Right cardiac atrium (tissue), 5 donors: Measurements from ENCODE around the gene TSHZ1. TPM values are rescaled to one million over a fixed set of nuclear protein-coding genes. Genes with fewer than 3 reads are reported as not detected.

Experiments used
- ATAC-seq, 2 donors: fragments of 200-7000 bp; cut with Tn5 transposase; one replicate each; pipeline versions ENCODE4 v1.8.0 to v1.9.1; 2020; ENCODE audit warnings: moderate library complexity in 2 of 2, mild to moderate bottlenecking in 1 of 2
- DNase-seq, 3 donors: peaks; one replicate each; pipeline ENCODE4 v3.0.0-alpha.2; 2020
- H3K27ac ChIP-seq: one replicate; pipeline ENCODE4 v1.5.1; 2013; ENCODE audit warnings: mild to moderate bottlenecking, low read length, control low read depth, moderate library complexity
- H3K27me3 ChIP-seq: one replicate; pipeline ENCODE4 v1.6.1; 2013; ENCODE audit not compliant: control insufficient read depth, insufficient read depth
- H3K4me1 ChIP-seq: one replicate; pipeline ENCODE4 v1.6.1; 2013; ENCODE audit warnings: low read length; ENCODE audit not compliant: control insufficient read depth, insufficient read depth
- H3K4me3 ChIP-seq: one replicate; pipeline ENCODE4 v1.5.1; 2013; ENCODE audit warnings: low read length, control low read depth
- H3K9me3 ChIP-seq: one replicate; pipeline ENCODE4 v1.6.1; 2013; ENCODE audit warnings: low read length; ENCODE audit not compliant: control insufficient read depth
- WGBS: extraction: QIAGEN DNeasy Blood & Tissue Kit; methylation state at CpG from one replicate; pipeline ENCODE4 v1.1.7; 2013; 5-methylcytosine and 5-hydroxymethylcytosine counted together
- intact Hi-C, 4 donors: fragments of 100-400 bp; cut with DNase I; formaldehyde crosslinking; loops; one replicate each; pipeline versions ENCODE4 v1.11.0 to v1.14.0; 2022 to 2023
- polyA plus RNA-seq: library from polyadenylated mRNA; stranded (reverse); fragments of 200-250 nt; gene quantifications from one replicate; pipeline ENCODE4 v1.2.3, GENCODE V29; 2013
- total RNA-seq, 4 donors: library from RNA; stranded (reverse); fragmentation: NEBNext Ultra II Directional; extraction: Animal tissue kit (Norgen Biotek cat#: 25700); gene quantifications; one replicate each; pipeline ENCODE4 v1.2.1, GENCODE V29; 2021
- donor health status: healthy with polysubstance abuse.
- donor health status: DM: no; HTN: yes; CAD: no.
- donor health status: DM: no; HTN: no; CAD: no.
- donor health status: DM: no; HTN: yes; CAD: no; lungs with severe emphysema.
- donor health status: DM: yes; HTN: yes; CAD: no.

Gene TSHZ1
- total and polyA plus RNA-seq, 5 donors = 12.7 to 24.7 (median 19.3) TPM

DNA sequence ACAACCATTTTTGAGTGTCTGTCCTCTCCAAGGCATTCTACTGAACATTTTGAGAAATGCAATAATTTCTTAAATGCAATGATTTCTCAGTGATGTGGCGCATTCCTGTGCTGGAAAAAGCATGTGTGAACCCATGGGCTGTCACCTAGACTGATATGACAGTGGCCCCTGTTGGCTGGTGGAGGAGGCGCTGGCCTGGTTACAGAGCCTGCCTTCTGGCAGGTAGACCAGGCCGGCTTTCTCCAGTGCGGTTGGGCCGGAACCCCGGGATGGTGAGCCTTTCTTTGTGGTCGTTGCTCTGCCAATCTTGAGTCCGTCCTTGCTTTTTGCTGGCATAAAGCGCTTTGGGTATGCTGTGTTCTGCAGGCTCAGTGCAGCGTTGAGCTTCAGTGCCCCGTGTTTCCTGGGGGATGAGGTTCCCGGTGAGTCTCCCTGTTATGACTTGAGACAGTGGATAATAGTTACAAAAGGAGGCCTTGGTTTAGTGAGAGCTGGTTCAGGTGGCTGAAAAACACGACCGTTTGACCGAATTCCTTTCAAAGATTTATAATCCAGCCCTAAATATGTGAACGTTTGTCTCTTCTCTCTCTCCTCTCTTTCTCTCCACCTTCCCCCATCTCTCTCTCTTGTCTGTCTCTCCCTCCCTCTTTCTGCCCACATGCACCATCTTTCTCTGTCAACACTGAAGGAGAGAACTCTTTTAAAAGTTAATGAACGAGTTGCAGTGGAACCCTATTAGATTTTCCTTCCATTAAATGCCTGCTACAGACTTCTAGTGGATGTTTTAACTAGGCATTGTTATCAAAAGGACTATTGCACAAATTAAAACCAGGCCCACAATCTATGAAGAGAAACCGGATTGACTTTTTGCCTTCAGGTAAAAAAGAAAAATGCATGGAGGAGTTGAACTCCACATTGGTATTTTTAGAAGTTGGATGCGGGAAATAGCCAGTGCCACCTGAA is 34.0 kb downstream of the TSHZ1 start:
- Histone ChIP-seq H3K4me1 (peaks cover 3% of the 10 kb centered on the region), H3K27ac (no peak overlapping the region)
- intact Hi-C loops = no loop called here

GRCh38 chr18:75246721-75247610 is 36.4 kb downstream of the TSHZ1 start:
- H3K27me3 ChIP-seq = no peaks in the 10 kb centered on the region
- WGBS = 53% methylated on average over 10 of the region's 10 CpGs
- H3K27ac ChIP-seq = peak overlapping the region; percentile 65
- peaks cover 3% of the 10 kb centered on the region for H3K4me1 ChIP-seq
- ATAC-seq (peak in 1 of 2 donors; percentile 35), DNase-seq (no peak)
- intact Hi-C loops = no loop called here
- peak overlapping the region; percentile 48 for H3K4me3 ChIP-seq
- no peaks in the 10 kb centered on the region for H3K9me3 ChIP-seq

More for the DNA sequence above, 34.0 kb downstream of the TSHZ1 start:
- 74% methylated on average over 19 of the region's 19 CpGs for WGBS
- H3K27me3 ChIP-seq = no peaks in the 10 kb centered on the region
- no peaks in the 10 kb centered on the region for H3K9me3 ChIP-seq
- no peak overlapping the region for H3K4me3 ChIP-seq
- DNase-seq (no peak), ATAC-seq (no peak)

GRCh38 chr18:75247611-75248421 is 37.2 kb downstream of the TSHZ1 start:
- 31% methylated on average over 8 of the region's 8 CpGs for WGBS
- ATAC-seq = peak; percentile 63 to 64
- H3K4me1 ChIP-seq = peaks cover 3% of the 10 kb centered on the region

DNA sequence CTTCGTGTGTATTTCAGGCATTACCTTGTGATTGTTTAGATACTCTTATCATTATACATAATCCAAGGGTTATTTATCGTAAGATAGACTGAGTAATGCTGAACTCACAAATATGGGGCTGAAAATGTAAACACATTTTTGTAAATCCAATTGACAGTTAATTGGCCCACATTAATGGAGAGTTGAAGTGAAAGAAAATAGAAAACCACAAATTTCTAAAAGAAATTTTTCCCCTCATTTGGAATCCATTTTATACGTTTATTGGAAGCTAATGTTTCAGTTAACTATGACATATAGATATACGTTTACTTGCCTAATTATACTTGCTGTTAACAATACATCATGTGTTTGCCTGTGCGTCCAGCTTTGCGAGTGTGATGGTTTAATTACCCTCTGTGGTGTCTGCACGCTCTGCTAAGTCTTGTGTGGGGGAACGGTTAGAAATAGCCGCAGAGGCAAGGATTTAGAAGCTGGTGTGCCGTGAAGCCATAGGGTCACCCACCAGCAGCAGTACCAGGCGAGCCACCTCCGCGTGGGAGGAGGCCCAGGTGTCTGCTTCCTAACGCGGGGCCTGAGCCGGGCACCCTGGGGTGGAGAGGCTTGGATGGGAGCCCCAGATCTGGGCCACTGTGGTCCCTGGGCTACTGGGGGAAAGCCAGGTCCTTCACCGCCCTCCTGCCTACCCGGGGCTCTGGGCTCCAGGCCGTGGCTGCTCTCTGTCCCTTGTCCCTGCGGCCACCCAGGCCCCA is 38.0 kb downstream of the TSHZ1 start:
- H3K27me3 ChIP-seq = no peaks in the 10 kb centered on the region
- no peaks in the 10 kb centered on the region for H3K9me3 ChIP-seq
- intact Hi-C loops = no loop called here
- DNase-seq (peak in 1 of 3 donors; percentile 53), ATAC-seq (peak in 1 of 2 donors; percentile 13)
- peaks cover 3% of the 10 kb centered on the region for H3K4me1 ChIP-seq
- H3K4me3 ChIP-seq = peak overlapping the region; percentile 48
- whole genome bisulfite sequencing = 83% methylated on average over 20 of the region's 20 CpGs
- H3K27ac ChIP-seq = no peak overlapping the region

More at GRCh38 chr18:75247611-75248421, 37.2 kb downstream of the TSHZ1 start:
- peak overlapping the region; percentile 48 for H3K4me3 ChIP-seq
- H3K9me3 ChIP-seq = no peaks in the 10 kb centered on the region
- H3K27me3 ChIP-seq = no peaks in the 10 kb centered on the region
- intact Hi-C loops = no loop called here
- DNase-seq = no peak
- no peak overlapping the region for H3K27ac ChIP-seq

- ATAC-seq (peak in 1 of 2 donors; percentile 9), DNase-seq (no peak)
- Histone ChIP-seq H3K27me3 (no peaks in the 10 kb centered on the region), H3K4me1 (peaks cover 3% of the 10 kb centered on the region), H3K27ac (no peak overlapping the region), H3K9me3 (no peaks in the 10 kb centered on the region), H3K4me3 (no peak overlapping the region)
- intact Hi-C loops = no loop called here
- WGBS = 93% methylated on average over 9 of the region's 9 CpGs
Observed at GRCh38 chr18:75249175-75249518, 38.5 kb downstream of the TSHZ1 start.

GRCh38 chr18:75249672-75250470 is 39.3 kb downstream of the TSHZ1 start:
- no peaks in the 10 kb centered on the region for H3K27me3 ChIP-seq
- peaks cover 3% of the 10 kb centered on the region for H3K4me1 ChIP-seq
- ATAC-seq (peak; percentile 5 to 7), DNase-seq (no peak)
- 83% methylated on average over 18 of the region's 18 CpGs for WGBS
- intact Hi-C loops = no loop called here
- no peak overlapping the region for H3K4me3 ChIP-seq
- no peak overlapping the region for H3K27ac ChIP-seq
- H3K9me3 ChIP-seq = no peaks in the 10 kb centered on the region

DNA sequence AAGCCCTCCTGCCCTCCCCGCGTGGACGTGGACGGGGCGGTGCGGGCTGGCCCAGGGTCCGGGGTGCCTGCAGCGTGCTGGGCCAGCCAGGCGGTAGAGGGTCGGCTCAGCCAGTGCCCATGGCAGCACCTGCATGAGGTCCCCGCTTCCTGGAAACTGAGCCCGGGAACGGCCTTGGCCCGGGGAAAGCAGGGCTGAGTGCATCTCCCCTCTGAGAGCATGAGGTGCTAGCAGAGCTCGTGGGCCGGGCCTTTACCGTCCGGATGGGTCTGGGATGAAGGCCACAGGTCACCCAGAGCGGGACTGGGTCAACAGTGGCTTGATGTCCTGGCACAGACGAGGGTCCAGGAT is 39.8 kb downstream of the TSHZ1 start:
- peak in 1 of 3 donors; percentile 54 for DNase-seq
- peak in 1 of 2 donors; percentile 24 for ATAC-seq
- no peaks in the 10 kb centered on the region for H3K27me3 ChIP-seq
- intact Hi-C loops = no loop called here
- H3K4me1 ChIP-seq = peaks cover 3% of the 10 kb centered on the region
- no peak overlapping the region for H3K27ac ChIP-seq
- no peak overlapping the region for H3K4me3 ChIP-seq
- 93% methylated on average over 20 of the region's 20 CpGs for WGBS
- H3K9me3 ChIP-seq = no peaks in the 10 kb centered on the region

DNA sequence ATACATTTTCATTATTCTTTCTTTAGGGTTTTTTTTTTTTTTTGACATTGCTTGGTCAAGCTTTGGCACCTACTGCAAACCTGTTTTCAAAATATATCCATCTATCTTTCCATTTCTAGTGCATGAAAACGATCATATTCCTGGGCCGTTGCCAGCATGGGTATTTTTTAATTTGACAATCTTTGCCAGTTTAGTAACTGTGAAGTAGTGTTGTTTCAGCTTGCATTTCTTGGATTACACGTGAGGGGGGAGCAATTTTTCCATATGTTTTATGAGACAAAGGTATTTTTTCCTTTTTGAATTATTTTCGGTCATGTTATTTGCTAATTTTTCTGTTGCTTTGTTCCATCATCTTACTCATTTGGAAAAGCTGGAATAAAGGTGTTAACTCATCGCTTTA is 40.9 kb downstream of the TSHZ1 start:
- Histone ChIP-seq H3K9me3 (no peaks in the 10 kb centered on the region), H3K4me3 (no peak overlapping the region), H3K27me3 (no peaks in the 10 kb centered on the region), H3K27ac (no peak overlapping the region), H3K4me1 (no peaks in the 10 kb centered on the region)
- 71% methylated on average over 5 of the region's 5 CpGs for WGBS
- intact Hi-C loops = no loop called here
- ATAC-seq (no peak), DNase-seq (no peak)

GRCh38 chr18:75252136-75252535 is 41.5 kb downstream of the TSHZ1 start:
- Histone ChIP-seq H3K27ac (no peak overlapping the region), H3K9me3 (no peaks in the 10 kb centered on the region), H3K27me3 (no peaks in the 10 kb centered on the region), H3K4me1 (no peaks in the 10 kb centered on the region), H3K4me3 (no peak overlapping the region)
- ATAC-seq = no peak
- intact Hi-C loops = no loop called here
- DNase-seq = no peak
- 36% methylated on average over 2 of the region's 2 CpGs for WGBS
